Measurements from ENCODE around the gene PRELID2.
"Not testable (repeated sequence)": the region's sequence is repeated elsewhere in the genome, so short reads cannot be mapped to it uniquely, and the experiment has no call there.

DNA sequence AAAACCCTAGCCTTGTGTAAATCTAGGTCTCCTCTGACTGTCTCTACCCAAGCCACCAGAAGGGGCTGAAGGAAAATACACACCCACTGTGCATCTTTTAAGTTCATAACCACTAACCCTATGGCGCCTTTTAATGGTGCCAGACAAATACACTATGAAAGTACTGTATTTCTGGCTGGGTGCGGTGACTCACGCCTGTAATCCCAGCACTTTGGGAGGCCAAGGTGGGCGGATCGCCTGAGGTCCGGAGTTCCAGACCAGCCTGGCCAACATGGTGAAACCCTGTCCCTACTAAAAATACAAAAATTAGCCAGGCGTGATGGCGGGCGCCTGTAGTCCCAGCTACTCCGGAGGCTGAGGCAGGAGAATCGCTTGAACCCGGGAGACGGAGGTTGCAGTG is 1.1 kb upstream of the PRELID2 start:
- TF ChIP-seq, protein P1, sequence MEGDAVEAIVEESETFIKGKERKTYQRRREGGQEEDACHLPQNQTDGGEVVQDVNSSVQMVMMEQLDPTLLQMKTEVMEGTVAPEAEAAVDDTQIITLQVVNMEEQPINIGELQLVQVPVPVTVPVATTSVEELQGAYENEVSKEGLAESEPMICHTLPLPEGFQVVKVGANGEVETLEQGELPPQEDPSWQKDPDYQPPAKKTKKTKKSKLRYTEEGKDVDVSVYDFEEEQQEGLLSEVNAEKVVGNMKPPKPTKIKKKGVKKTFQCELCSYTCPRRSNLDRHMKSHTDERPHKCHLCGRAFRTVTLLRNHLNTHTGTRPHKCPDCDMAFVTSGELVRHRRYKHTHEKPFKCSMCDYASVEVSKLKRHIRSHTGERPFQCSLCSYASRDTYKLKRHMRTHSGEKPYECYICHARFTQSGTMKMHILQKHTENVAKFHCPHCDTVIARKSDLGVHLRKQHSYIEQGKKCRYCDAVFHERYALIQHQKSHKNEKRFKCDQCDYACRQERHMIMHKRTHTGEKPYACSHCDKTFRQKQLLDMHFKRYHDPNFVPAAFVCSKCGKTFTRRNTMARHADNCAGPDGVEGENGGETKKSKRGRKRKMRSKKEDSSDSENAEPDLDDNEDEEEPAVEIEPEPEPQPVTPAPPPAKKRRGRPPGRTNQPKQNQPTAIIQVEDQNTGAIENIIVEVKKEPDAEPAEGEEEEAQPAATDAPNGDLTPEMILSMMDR (IDR thresholded peaks at IDR 0.05): peak in 1 of 5 experiments; percentile 17
- not testable (repeated sequence) for TF ChIP-seq POLR2AphosphoS5 (IDR thresholded peaks at IDR 0.05); POLR2A (IDR thresholded peaks at IDR 0.05); EP300 (IDR thresholded peaks at IDR 0.05; ENCODE audit: low read depth)

All from transverse colon (tissue), 4 donors.